Endothelial cell of umbilical vein (primary cell): ENCODE data around the gene BLOC1S1. TPM values are rescaled to one million over a fixed set of nuclear protein-coding genes. Genes with fewer than 3 reads are reported as not detected.

ENCODE experiments used
- BruUV-seq: library from RNA; stranded (reverse); fragments of 400-500 nt; replicated peaks from 2 replicates; lab custom pipeline; 2021; lab: Mats Ljungman, UMichigan
- CTCF ChIA-PET: fragments of 300-600, 350-600 bp; sonication (Branson Sonifier 250); formaldehyde crosslinking; loops from one replicate; lab custom pipeline; 2021; ENCODE audit warnings: antibody characterized with exemption, inconsistent platforms; lab: Charles Lee
- POLR2A ChIA-PET: fragments of 300-600, 350-600 bp; sonication (Branson Sonifier 250); formaldehyde crosslinking; loops from one replicate; lab custom pipeline; 2021; ENCODE audit warnings: antibody characterized with exemption, inconsistent platforms; lab: Charles Lee
- DNase-seq: peaks from one replicate; pipeline ENCODE4 v3.0.0-alpha.2; 2011; ENCODE audit warnings: low read depth, low spot score
- FAIRE-seq: peaks from 2 replicates; lab custom pipeline; 2011; peaks lifted over from hg19 to GRCh38; lab: Jason Lieb, UNC
- H2AFZ ChIP-seq: 2 replicates; pipeline ENCODE4 v1.6.0; 2012; ENCODE audit warnings: low read depth, low read length, control low read depth, inconsistent platforms
- H3K27ac ChIP-seq: 2 replicates; pipeline ENCODE4 v1.5.1; 2011; ENCODE audit warnings: low read depth, mild to moderate bottlenecking, control low read depth, low read length, moderate library complexity; ENCODE audit not compliant: insufficient read depth
- H3K27me3 ChIP-seq, 2 experiments: 2 replicates each; pipeline versions ENCODE4 v1.6.0 to v1.6.1; 2011; ENCODE audit warnings: low read length in 2 of 2, mixed read lengths in 1 of 2; ENCODE audit not compliant: control insufficient read depth in 2 of 2, insufficient read depth in 2 of 2
- H3K36me3 ChIP-seq, 2 experiments: 2 replicates in 1 of 2; 3 replicates in 1 of 2; pipeline ENCODE4 v1.5.1; 2011; ENCODE audit warnings: low read length in 2 of 2, mild to moderate bottlenecking in 1 of 2, moderate library complexity in 1 of 2; ENCODE audit not compliant: control insufficient read depth in 2 of 2, insufficient read depth in 2 of 2; ENCODE audit errors: extremely low read depth in 1 of 2
- H3K4me1 ChIP-seq: 3 replicates; pipeline ENCODE4 v1.5.1; 2011; ENCODE audit warnings: mild to moderate bottlenecking, low read length; ENCODE audit not compliant: control insufficient read depth, insufficient read depth; ENCODE audit errors: extremely low read depth
- H3K4me2 ChIP-seq: 2 replicates; pipeline ENCODE4 v1.6.1; 2011; ENCODE audit warnings: low read length, control low read depth, mixed read lengths; ENCODE audit not compliant: insufficient read depth
- H3K4me3 ChIP-seq, 3 experiments: fragments of 200-600 bp in 1 of 3; sonication (generic), shearing (Covaris generic) in 1 of 3; replicated peaks in 1 of 3; 2 replicates each; pipeline ENCODE4 v1.5.1; 2011 to 2016; ENCODE audit warnings: control low read depth in 3 of 3, low read length in 3 of 3, mild to moderate bottlenecking in 2 of 3, inconsistent platforms in 1 of 3, low read depth in 1 of 3, moderate library complexity in 1 of 3; ENCODE audit not compliant: insufficient read depth in 1 of 3
- H3K79me2 ChIP-seq: 2 replicates; pipeline ENCODE4 v1.6.0; 2012; ENCODE audit warnings: low read length, inconsistent platforms; ENCODE audit not compliant: control insufficient read depth, insufficient read depth
- H3K9ac ChIP-seq: replicated peaks from 2 replicates; pipeline ENCODE3; 2011; ENCODE audit warnings: low read length, control low read depth; ENCODE audit not compliant: insufficient read depth; ENCODE audit errors: extremely low read depth
- H3K9me1 ChIP-seq: replicated peaks from 3 replicates; pipeline ENCODE4 v1.6.0; 2011; ENCODE audit warnings: mild to moderate bottlenecking, low read length; ENCODE audit not compliant: control insufficient read depth, insufficient read depth; ENCODE audit errors: extremely low read depth
- H3K9me3 ChIP-seq: replicated peaks from 2 replicates; pipeline ENCODE4 v1.5.1; 2012; ENCODE audit warnings: low read length, inconsistent platforms; ENCODE audit not compliant: control insufficient read depth, insufficient read depth
- H4K20me1 ChIP-seq: replicated peaks from 2 replicates; pipeline ENCODE3; 2011; ENCODE audit warnings: mild to moderate bottlenecking, low read length; ENCODE audit not compliant: control insufficient read depth, insufficient read depth; ENCODE audit errors: extremely low read depth
- CTCF ChIP-seq, 2 donors: IDR thresholded peaks; 1 replicate in 1 of 2; 2 replicates in 1 of 2; pipeline ENCODE4 v1.5.1; 2011; ENCODE audit warnings: low read length in 2 of 2, mild to moderate bottlenecking in 2 of 2, moderate library complexity in 2 of 2, control low read depth in 1 of 2, inconsistent platforms in 1 of 2, low read depth in 1 of 2; ENCODE audit not compliant: insufficient read depth in 1 of 2; ENCODE audit errors: extremely low read depth in 1 of 2
- EZH2 ChIP-seq: IDR thresholded peaks from 2 replicates; pipeline ENCODE4 v1.6.1; 2012; ENCODE audit warnings: borderline replicate concordance, low read depth, mild to moderate bottlenecking, moderate library complexity, low read length, inconsistent platforms; ENCODE audit not compliant: severe bottlenecking
- FOS ChIP-seq: IDR thresholded peaks from 2 replicates; pipeline ENCODE4 v1.6.1; 2011; ENCODE audit warnings: mild to moderate bottlenecking, low read length, moderate library complexity, borderline replicate concordance; ENCODE audit not compliant: insufficient read depth
- GATA2 ChIP-seq: IDR thresholded peaks from 2 replicates; pipeline ENCODE4 v1.7.0; 2011; ENCODE audit warnings: low read depth, mild to moderate bottlenecking, moderate library complexity, mixed read lengths, low read length; ENCODE audit not compliant: insufficient read length, insufficient read depth
- JUN ChIP-seq: IDR thresholded peaks from 2 replicates; pipeline ENCODE4 v1.6.1; 2011; ENCODE audit warnings: borderline replicate concordance, low read depth; ENCODE audit not compliant: insufficient read length, insufficient read depth
- MYC ChIP-seq: IDR thresholded peaks from one replicate; pipeline ENCODE4 v1.6.1; 2011; ENCODE audit warnings: mild to moderate bottlenecking, low read depth, low read length
- POLR2A ChIP-seq: IDR thresholded peaks from 2 replicates; pipeline ENCODE4 v1.6.1; 2012; ENCODE audit warnings: low read depth, mild to moderate bottlenecking, control low read depth, low read length
- POLR2AphosphoS5 ChIP-seq: IDR thresholded peaks from 2 replicates; pipeline ENCODE4 v1.6.1; 2012; ENCODE audit warnings: low read depth, mild to moderate bottlenecking, control low read depth, low read length, moderate library complexity; ENCODE audit not compliant: insufficient read depth
- dilution Hi-C: fragments of 300-500 bp; cut with MboI; formaldehyde crosslinking; loops from one replicate; pipeline ENCODE4 v1.15.0; 2019; ENCODE audit warnings: low sequenced_read_pairs; ENCODE audit not compliant: extremely low pct_ligation_motif_present
- intact Hi-C: fragments of 100-400 bp; cut with micrococcal nuclease; formaldehyde crosslinking; loops from one replicate; pipeline ENCODE4 v1.10.0; 2022
- polyA plus RNA-seq, 4 experiments: library from polyadenylated mRNA; depleted of rRNA in 3 of 4; stranded (reverse) in 3 of 4; unstranded in 1 of 4; fragments of >200 nt; gene quantifications; 2 replicates each; pipeline versions ENCODE4 v1.2.1 to v1.2.3, GENCODE V29; 2011 to 2012; ENCODE audit warnings: missing spikeins in 1 of 4
- total RNA-seq: library from RNA; stranded (reverse); gene quantifications from 2 replicates; pipeline ENCODE4 v1.2.3, GENCODE V29; 2021
- TF ChIP-seq, protein P1 (sequence below): IDR thresholded peaks from 2 replicates; pipeline ENCODE4 v1.6.1; 2011; ENCODE audit not compliant: insufficient read depth, insufficient read length

The BLOC1S1 gene
- total and polyA plus RNA-seq, 2 donors (not counting 3 experiments of a cell fraction or from before 2014, with no cell fraction given) = 84.1 to 192 TPM

GRCh38 chr12:55693323-55694187, 22.3 kb upstream of the BLOC1S1 start:
- CTCF ChIA-PET = interaction anchor here (0.8 to 1.5 kb wide), 3 partner anchors 13 to 37 kb away, joined by 3 to 7 read pairs (median 5); no protein-coding TSS in a partner anchor
- no peaks in the 10 kb centered on the region for H4K20me1 ChIP-seq
- TF ChIP-seq, protein P1, sequence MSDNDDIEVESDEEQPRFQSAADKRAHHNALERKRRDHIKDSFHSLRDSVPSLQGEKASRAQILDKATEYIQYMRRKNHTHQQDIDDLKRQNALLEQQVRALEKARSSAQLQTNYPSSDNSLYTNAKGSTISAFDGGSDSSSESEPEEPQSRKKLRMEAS = no peak
- TF ChIP-seq POLR2AphosphoS5 (no peak), GATA2 (no peak), EZH2 (no peak), JUN (no peak), MYC (no peak), POLR2A (no peak), CTCF (IDR thresholded peaks at IDR 0.05; ENCODE audit: extremely low read depth in 1 of 2, insufficient read depth in 1 of 2, low read depth in 1 of 2, low read length in 2 of 2) (no peak), FOS (no peak)
- no peaks in the 10 kb centered on the region for H3K36me3 ChIP-seq
- dilution Hi-C loops (no loop called here), intact Hi-C loops (no loop called here)
- H3K9me3 ChIP-seq = no peaks in the 10 kb centered on the region
- FAIRE-seq (no peak), DNase-seq (no peak)
- no peaks in the 10 kb centered on the region for H3K79me2 ChIP-seq
- no peak overlapping the region for H3K4me2 ChIP-seq
- H3K27me3 ChIP-seq = no peaks in the 10 kb centered on the region
- H3K27ac ChIP-seq = no peak overlapping the region
- H3K9ac ChIP-seq = no peak overlapping the region
- POLR2A ChIA-PET = no interaction called here
- no peaks in the 10 kb centered on the region for H3K9me1 ChIP-seq
- no TSS peak for BruUV-seq
- H3K4me3 ChIP-seq = no peak overlapping the region
- H2AFZ ChIP-seq = no peak overlapping the region
- H3K4me1 ChIP-seq = no peaks in the 10 kb centered on the region
